HepG2 (cell line): ENCODE data around the gene TUBB2B. TPM values are rescaled to one million over a fixed set of nuclear protein-coding genes. Genes with fewer than 3 reads are reported as not detected.

ENCODE experiments used
- KDM2A ChIP-seq: sonication (generic); formaldehyde crosslinking; IDR thresholded peaks from 2 replicates; pipeline ENCODE4 v1.4.0; 2020; ENCODE audit warnings: low read depth, missing genetic modification reagents, borderline replicate concordance
- MAFF ChIP-seq: IDR thresholded peaks from 2 replicates; pipeline ENCODE4 v1.6.1; 2011; ENCODE audit warnings: low read depth, low read length, improper control_type of control experiment
- MAFK ChIP-seq, 2 experiments: IDR thresholded peaks in 1 of 2; conservative IDR thresholded peaks in 1 of 2; 2 replicates each; pipeline ENCODE4 v1.6.1; 2011; ENCODE audit warnings: improper control_type of control experiment in 2 of 2, low read length in 2 of 2
- MXI1 ChIP-seq: IDR thresholded peaks from 3 replicates; pipeline ENCODE4 v1.6.1; 2012; ENCODE audit warnings: low read depth, low read length, inconsistent platforms, borderline replicate concordance
- SMC3 ChIP-seq: IDR thresholded peaks from 2 replicates; pipeline ENCODE4 v1.6.1; 2011; ENCODE audit warnings: low read length, improper control_type of control experiment
- XRCC5 ChIP-seq: fragments of 200-400 bp; formaldehyde crosslinking; optimal IDR thresholded peaks from 2 replicates; pipeline ENCODE3; 2017; ENCODE audit warnings: mild to moderate bottlenecking, low read length
- YEATS2 ChIP-seq: sonication (generic); formaldehyde crosslinking; IDR thresholded peaks from 2 replicates; pipeline ENCODE4 v1.4.0; 2020; ENCODE audit warnings: missing genetic modification reagents, borderline replicate concordance
- ZFP36L1 ChIP-seq: sonication (generic); formaldehyde crosslinking; IDR thresholded peaks from 2 replicates; pipeline ENCODE4 v1.8.0; 2022; ENCODE audit warnings: mild to moderate bottlenecking, missing genetic modification reagents, moderate library complexity
- ZFX ChIP-seq: sonication (generic); formaldehyde crosslinking; IDR thresholded peaks from 2 replicates; pipeline ENCODE4 v1.4.0; 2020; ENCODE audit warnings: mild to moderate bottlenecking, low read depth, missing genetic modification reagents, moderate library complexity
- ZNF350 ChIP-seq: sonication (generic); formaldehyde crosslinking; IDR thresholded peaks from 2 replicates; pipeline ENCODE4 v1.4.0; 2020; ENCODE audit warnings: mild to moderate bottlenecking, low read depth, missing genetic modification reagents, borderline replicate concordance
- polyA plus RNA-seq, 8 experiments: library from polyadenylated mRNA; depleted of rRNA in 3 of 8; stranded (reverse) in 7 of 8; unstranded in 1 of 8; fragments of >200 nt; fragmentation: Illumina TruSeq in 4 of 8; extraction: Trizol in 4 of 8; gene quantifications; 2 replicates each; pipeline versions ENCODE4 v1.2.1 to v1.2.3, GENCODE V29; 2011 to 2016; ENCODE audit warnings: low read depth in 4 of 8, missing spikeins in 1 of 8, mixed read lengths in 1 of 8; ENCODE audit not compliant: insufficient read depth in 1 of 8
- total RNA-seq, 5 experiments: library from RNA; depleted of rRNA; stranded (reverse); fragments of >200 nt; fragmentation: Illumina TruSeq; extraction: Trizol; gene quantifications; 2 replicates each; pipeline ENCODE4 v1.2.3, GENCODE V29; 2016; ENCODE audit warnings: low read depth in 1 of 5
- TF ChIP-seq, protein P1 (sequence below), 2 experiments: sonication (generic) in 1 of 2; formaldehyde crosslinking in 1 of 2; IDR thresholded peaks; 2 replicates each; pipeline versions ENCODE4 v1.6.1 to v1.9.0; 2014 to 2022; ENCODE audit warnings: antibody characterized with exemption in 1 of 2, borderline replicate concordance in 1 of 2, inconsistent platforms in 1 of 2, low read depth in 1 of 2, missing genetic modification reagents in 1 of 2
- TF ChIP-seq, protein P2 (sequence below): sonication (generic); formaldehyde crosslinking; IDR thresholded peaks from 2 replicates; pipeline ENCODE4 v1.4.0; 2020; ENCODE audit warnings: missing genetic modification reagents, mild to moderate bottlenecking, borderline replicate concordance
- TF ChIP-seq, protein P3 (sequence below): sonication (generic); formaldehyde crosslinking; IDR thresholded peaks from 2 replicates; pipeline ENCODE4 v1.5.0; 2020; ENCODE audit warnings: mild to moderate bottlenecking, missing genetic modification reagents, moderate library complexity
- TF ChIP-seq, protein P4 (sequence below), 2 experiments: fragments of 450-650 bp in 1 of 2; sonication (generic) in 1 of 2; formaldehyde crosslinking; IDR thresholded peaks; 2 replicates each; pipeline versions ENCODE4 v1.5.0 to v1.8.0; 2020 to 2022; ENCODE audit warnings: mild to moderate bottlenecking in 1 of 2, missing genetic modification reagents in 1 of 2

The TUBB2B gene
- total and polyA plus RNA-seq, 2 of the 13 experiments (the other 11 are each of a cell fraction or from before 2014, with no cell fraction given), result 10.3 to 23.6 TPM

DNA sequence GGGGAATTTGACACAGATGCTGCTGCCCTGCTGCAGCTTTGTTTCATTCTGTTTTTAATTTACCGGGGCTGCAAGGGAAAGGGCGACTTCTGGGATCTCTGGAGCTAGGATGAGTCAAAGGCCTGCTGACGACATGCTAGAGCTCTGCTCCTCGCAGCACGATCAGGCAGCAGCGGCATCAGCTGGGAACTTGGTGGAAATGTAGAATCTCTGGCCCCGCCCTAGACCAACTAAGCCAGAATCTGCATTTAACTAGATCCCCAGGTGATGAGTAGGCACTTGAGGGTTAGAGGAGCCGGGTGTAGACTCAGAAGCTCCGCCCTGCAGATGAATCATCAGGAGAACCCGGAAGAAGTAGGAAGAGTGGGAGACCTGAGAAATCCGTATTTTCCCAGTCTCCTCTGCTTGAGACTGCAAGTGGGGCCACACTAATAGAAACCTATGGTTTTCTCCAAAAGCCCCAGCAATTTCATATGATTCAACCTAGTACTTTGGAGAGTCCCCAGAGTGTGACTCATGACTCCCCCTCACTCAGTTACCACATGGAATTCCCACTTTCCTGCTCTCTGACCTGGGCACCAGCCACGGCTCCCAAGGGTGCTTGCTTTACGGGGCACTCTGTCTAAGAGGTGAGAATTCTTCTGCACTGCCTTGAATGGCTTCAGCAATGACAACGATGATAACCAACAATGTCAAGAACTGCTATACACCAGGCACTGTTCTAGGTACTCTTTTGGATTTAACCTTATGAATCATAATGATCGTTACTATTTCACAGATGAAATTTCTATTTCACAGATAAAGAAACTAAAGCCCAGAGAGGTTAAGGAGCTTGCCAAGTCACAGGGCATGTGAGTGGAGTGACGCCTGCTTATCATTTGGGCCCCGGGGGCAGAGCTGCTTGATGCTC, 18.1 kb downstream of the TUBB2B start (continued):
- TF ChIP-seq ZNF350 (CRISPR knock-in tag), result 0 out of 2 replicates have a peak, but pooled peaks have one; percentile 26
- TF ChIP-seq ZFP36L1 (CRISPR knock-in tag), result peak; percentile 41; the same call in 1 of the 2 replicates
- TF ChIP-seq, protein P1, sequence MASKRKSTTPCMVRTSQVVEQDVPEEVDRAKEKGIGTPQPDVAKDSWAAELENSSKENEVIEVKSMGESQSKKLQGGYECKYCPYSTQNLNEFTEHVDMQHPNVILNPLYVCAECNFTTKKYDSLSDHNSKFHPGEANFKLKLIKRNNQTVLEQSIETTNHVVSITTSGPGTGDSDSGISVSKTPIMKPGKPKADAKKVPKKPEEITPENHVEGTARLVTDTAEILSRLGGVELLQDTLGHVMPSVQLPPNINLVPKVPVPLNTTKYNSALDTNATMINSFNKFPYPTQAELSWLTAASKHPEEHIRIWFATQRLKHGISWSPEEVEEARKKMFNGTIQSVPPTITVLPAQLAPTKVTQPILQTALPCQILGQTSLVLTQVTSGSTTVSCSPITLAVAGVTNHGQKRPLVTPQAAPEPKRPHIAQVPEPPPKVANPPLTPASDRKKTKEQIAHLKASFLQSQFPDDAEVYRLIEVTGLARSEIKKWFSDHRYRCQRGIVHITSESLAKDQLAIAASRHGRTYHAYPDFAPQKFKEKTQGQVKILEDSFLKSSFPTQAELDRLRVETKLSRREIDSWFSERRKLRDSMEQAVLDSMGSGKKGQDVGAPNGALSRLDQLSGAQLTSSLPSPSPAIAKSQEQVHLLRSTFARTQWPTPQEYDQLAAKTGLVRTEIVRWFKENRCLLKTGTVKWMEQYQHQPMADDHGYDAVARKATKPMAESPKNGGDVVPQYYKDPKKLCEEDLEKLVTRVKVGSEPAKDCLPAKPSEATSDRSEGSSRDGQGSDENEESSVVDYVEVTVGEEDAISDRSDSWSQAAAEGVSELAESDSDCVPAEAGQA (IDR thresholded peaks at IDR 0.05; ENCODE audit: low read depth), result 0 out of 2 replicates have a peak, but pooled peaks have one; percentile 31
- TF ChIP-seq, protein P1 (CRISPR knock-in tag; IDR thresholded peaks at IDR 0.05; ENCODE audit: borderline replicate concordance), result no peak
- peak; percentile 55; the same call in 1 of the 2 replicates for TF ChIP-seq KDM2A (CRISPR knock-in tag)
- TF ChIP-seq, protein P2, sequence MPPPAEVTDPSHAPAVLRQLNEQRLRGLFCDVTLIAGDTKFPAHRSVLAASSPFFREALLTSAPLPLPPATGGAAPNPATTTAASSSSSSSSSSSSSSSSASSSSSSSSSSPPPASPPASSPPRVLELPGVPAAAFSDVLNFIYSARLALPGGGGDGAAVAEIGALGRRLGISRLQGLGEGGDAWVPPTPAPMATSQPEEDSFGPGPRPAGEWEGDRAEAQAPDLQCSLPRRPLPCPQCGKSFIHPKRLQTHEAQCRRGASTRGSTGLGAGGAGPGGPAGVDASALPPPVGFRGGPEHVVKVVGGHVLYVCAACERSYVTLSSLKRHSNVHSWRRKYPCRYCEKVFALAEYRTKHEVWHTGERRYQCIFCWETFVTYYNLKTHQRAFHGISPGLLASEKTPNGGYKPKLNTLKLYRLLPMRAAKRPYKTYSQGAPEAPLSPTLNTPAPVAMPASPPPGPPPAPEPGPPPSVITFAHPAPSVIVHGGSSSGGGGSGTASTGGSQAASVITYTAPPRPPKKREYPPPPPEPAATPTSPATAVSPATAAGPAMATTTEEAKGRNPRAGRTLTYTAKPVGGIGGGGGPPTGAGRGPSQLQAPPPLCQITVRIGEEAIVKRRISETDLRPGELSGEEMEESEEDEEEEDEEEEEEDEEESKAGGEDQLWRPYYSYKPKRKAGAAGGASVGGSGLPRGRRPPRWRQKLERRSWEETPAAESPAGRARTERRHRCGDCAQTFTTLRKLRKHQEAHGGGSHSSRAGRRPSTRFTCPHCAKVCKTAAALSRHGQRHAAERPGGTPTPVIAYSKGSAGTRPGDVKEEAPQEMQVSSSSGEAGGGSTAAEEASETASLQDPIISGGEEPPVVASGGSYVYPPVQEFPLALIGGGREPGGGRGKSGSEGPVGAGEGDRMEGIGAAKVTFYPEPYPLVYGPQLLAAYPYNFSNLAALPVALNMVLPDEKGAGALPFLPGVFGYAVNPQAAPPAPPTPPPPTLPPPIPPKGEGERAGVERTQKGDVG (CRISPR knock-in tag), result no peak
- peak; percentile 35; the same call in 1 of the 2 replicates for TF ChIP-seq SMC3
- TF ChIP-seq XRCC5, result peak; percentile 64
- TF ChIP-seq, protein P3, sequence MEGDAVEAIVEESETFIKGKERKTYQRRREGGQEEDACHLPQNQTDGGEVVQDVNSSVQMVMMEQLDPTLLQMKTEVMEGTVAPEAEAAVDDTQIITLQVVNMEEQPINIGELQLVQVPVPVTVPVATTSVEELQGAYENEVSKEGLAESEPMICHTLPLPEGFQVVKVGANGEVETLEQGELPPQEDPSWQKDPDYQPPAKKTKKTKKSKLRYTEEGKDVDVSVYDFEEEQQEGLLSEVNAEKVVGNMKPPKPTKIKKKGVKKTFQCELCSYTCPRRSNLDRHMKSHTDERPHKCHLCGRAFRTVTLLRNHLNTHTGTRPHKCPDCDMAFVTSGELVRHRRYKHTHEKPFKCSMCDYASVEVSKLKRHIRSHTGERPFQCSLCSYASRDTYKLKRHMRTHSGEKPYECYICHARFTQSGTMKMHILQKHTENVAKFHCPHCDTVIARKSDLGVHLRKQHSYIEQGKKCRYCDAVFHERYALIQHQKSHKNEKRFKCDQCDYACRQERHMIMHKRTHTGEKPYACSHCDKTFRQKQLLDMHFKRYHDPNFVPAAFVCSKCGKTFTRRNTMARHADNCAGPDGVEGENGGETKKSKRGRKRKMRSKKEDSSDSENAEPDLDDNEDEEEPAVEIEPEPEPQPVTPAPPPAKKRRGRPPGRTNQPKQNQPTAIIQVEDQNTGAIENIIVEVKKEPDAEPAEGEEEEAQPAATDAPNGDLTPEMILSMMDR (CRISPR knock-in tag), result peak; percentile 71
- peak; percentile 51 to 77; a peak in 3 of 4 replicates for TF ChIP-seq MAFK (conservative IDR thresholded peaks at IDR 0.05 in 1 of 2, IDR thresholded peaks at IDR 0.05 in 1 of 2; ENCODE audit: low read length in 2 of 2)
- peak; percentile 48; the same call in 1 of the 2 replicates for TF ChIP-seq YEATS2 (CRISPR knock-in tag)
- TF ChIP-seq MAFF, result peak; percentile 68
- TF ChIP-seq, protein P4, sequence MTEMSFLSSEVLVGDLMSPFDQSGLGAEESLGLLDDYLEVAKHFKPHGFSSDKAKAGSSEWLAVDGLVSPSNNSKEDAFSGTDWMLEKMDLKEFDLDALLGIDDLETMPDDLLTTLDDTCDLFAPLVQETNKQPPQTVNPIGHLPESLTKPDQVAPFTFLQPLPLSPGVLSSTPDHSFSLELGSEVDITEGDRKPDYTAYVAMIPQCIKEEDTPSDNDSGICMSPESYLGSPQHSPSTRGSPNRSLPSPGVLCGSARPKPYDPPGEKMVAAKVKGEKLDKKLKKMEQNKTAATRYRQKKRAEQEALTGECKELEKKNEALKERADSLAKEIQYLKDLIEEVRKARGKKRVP (CRISPR knock-in tag; IDR thresholded peaks at IDR 0.05), result peak in 1 of 2 experiments; percentile 70; a peak in 1 of 4 replicates
- peak; percentile 34; the same call in 1 of the 2 replicates for TF ChIP-seq ZFX
- TF ChIP-seq MXI1, result peak; percentile 63; the same call in 2 of the 3 replicates
